HG03139 (cell line): ENCODE measurements around the gene APBB3.
"Not testable (repeated sequence)": the region's sequence is repeated elsewhere in the genome, so short reads cannot be mapped to it uniquely, and the experiment has no call there.

ENCODE experiments used
- ATAC-seq: cut with Tn5 transposase; IDR thresholded peaks from one replicate; pipeline ENCODE4 v1.9.1; 2021; ENCODE audit not compliant: unreplicated experiment

The APBB3 gene

GRCh38 chr5:140564196-140565023 lies at the start of gene APBB3, which contains the start of gene SLC35A4:
APBB3 (minus strand) TSS chr5:140564598; CDS start chr5:140564245, 353 bp downstream.
SLC35A4 (plus strand) TSS chr5:140564828; CDS start chr5:140567170, 2,342 bp downstream.
- ATAC-seq: peak; percentile 77

GRCh38 chr5:140611020-140611521 lies 46.7 kb upstream of the APBB3 start:
- no peak for ATAC-seq

- no peak for ATAC-seq
Measured at GRCh38 chr5:140609126-140609525, 44.7 kb upstream of the APBB3 start.

- no peak for ATAC-seq
Measured at GRCh38 chr5:140608722-140609121, 44.3 kb upstream of the APBB3 start.

- no peak for ATAC-seq
Measured at GRCh38 chr5:140607031-140607430, 42.6 kb upstream of the APBB3 start.

GRCh38 chr5:140605879-140606278 lies 41.5 kb upstream of the APBB3 start:
- no peak for ATAC-seq

GRCh38 chr5:140603734-140604133 lies 39.3 kb upstream of the APBB3 start:
- no peak for ATAC-seq

GRCh38 chr5:140603446-140603698 lies 39.0 kb upstream of the APBB3 start:
- ATAC-seq: not testable (repeated sequence)

GRCh38 chr5:140602147-140602546 lies 37.7 kb upstream of the APBB3 start:
- ATAC-seq: no peak

GRCh38 chr5:140600096-140600495 lies 35.7 kb upstream of the APBB3 start:
- ATAC-seq: no peak

- ATAC-seq: no peak
Measured at GRCh38 chr5:140598836-140599235, 34.4 kb upstream of the APBB3 start.

- no peak for ATAC-seq
Measured at GRCh38 chr5:140596321-140596741, 31.9 kb upstream of the APBB3 start.

GRCh38 chr5:140595538-140596300 lies 31.3 kb upstream of the APBB3 start:
- ATAC-seq: no peak

GRCh38 chr5:140594169-140594568 lies 29.8 kb upstream of the APBB3 start:
- no peak for ATAC-seq

GRCh38 chr5:140593070-140593469 lies 28.7 kb upstream of the APBB3 start:
- not testable (repeated sequence) for ATAC-seq

GRCh38 chr5:140591747-140592372 lies 27.5 kb upstream of the APBB3 start:
- ATAC-seq: no peak

- ATAC-seq: no peak
Measured at GRCh38 chr5:140590861-140591260, 26.5 kb upstream of the APBB3 start.

- no peak for ATAC-seq
Measured at GRCh38 chr5:140588311-140589070, 24.1 kb upstream of the APBB3 start.

GRCh38 chr5:140587495-140587894 lies 23.1 kb upstream of the APBB3 start:
- no peak for ATAC-seq

GRCh38 chr5:140579188-140579747 lies 14.9 kb upstream of the APBB3 start:
- ATAC-seq: not testable (repeated sequence)
